HepG2 (cell line): ENCODE measurements around the gene CLPTM1. TPM values are rescaled to one million over a fixed set of nuclear protein-coding genes. Genes with fewer than 3 reads are reported as not detected.

Source experiments
- ATAC-seq: fragments of 200-7000 bp; cut with Tn5 transposase; 3 replicates; pipeline ENCODE4 v1.9.1; 2020; ENCODE audit warnings: mild to moderate bottlenecking, moderate library complexity
- BruUV-seq: library from RNA; stranded (reverse); fragments of 400-500 nt; replicated peaks from 2 replicates; lab custom pipeline; 2021; lab: Mats Ljungman, UMichigan
- CTCF ChIA-PET: fragments of 300-600 bp; formaldehyde crosslinking; extraction: SDS; loops from one replicate; lab custom pipeline; 2021; ENCODE audit warnings: low total read pairs, inconsistent platforms, low intra/inter-chr PET ratio; lab: Yijun Ruan, JAX
- POLR2A ChIA-PET: fragments of 350-600 bp; sonication (Branson Sonifier 250); formaldehyde crosslinking; loops from one replicate; lab custom pipeline; 2020; ENCODE audit warnings: antibody characterized with exemption, inconsistent platforms; lab: Yijun Ruan, JAX
- DNase-seq: peaks from one replicate; pipeline ENCODE4 v3.0.0-alpha.2; 2015; ENCODE audit warnings: low spot score
- FAIRE-seq: peaks from 3 replicates; lab custom pipeline; 2011; peaks lifted over from hg19 to GRCh38; lab: Jason Lieb, UNC
- H2AFZ ChIP-seq: one replicate; pipeline ENCODE4 v1.6.1; 2011; ENCODE audit warnings: low read length, inconsistent platforms
- H3K27ac ChIP-seq: fragments of 300-600 bp; 3 replicates; pipeline ENCODE4 v1.8.0; 2011; ENCODE audit warnings: mixed run types, mild to moderate bottlenecking, mixed read lengths, low read length, inconsistent platforms; ENCODE audit not compliant: insufficient read depth; ENCODE audit errors: extremely low read length
- H3K27me3 ChIP-seq, 2 experiments: fragments of 200-600 bp in 1 of 2; 2 replicates in 1 of 2; 3 replicates in 1 of 2; pipeline versions ENCODE4 v1.6.0 to v1.8.0; 2011; ENCODE audit warnings: low read length in 2 of 2, mild to moderate bottlenecking in 2 of 2, moderate library complexity in 2 of 2, inconsistent platforms in 1 of 2; ENCODE audit not compliant: insufficient read depth in 2 of 2, control insufficient read depth in 1 of 2
- H3K36me3 ChIP-seq, 2 experiments: fragments of 200-600 bp in 1 of 2; replicated peaks in 1 of 2; 2 replicates in 1 of 2; 3 replicates in 1 of 2; pipeline versions ENCODE4 v1.5.1 to v1.8.0; 2011; ENCODE audit warnings: low read length in 2 of 2, inconsistent platforms in 1 of 2; ENCODE audit not compliant: insufficient read depth in 2 of 2, control insufficient read depth in 1 of 2
- H3K4me1 ChIP-seq: 2 replicates; pipeline ENCODE4 v1.5.1; 2012; ENCODE audit warnings: low read length, inconsistent platforms; ENCODE audit not compliant: insufficient read depth
- H3K4me2 ChIP-seq: 2 replicates; pipeline ENCODE4 v1.6.0; 2011; ENCODE audit warnings: low read depth, low read length, inconsistent platforms
- H3K4me3 ChIP-seq, 3 experiments: fragments of 200-600 bp in 1 of 3; sonication (generic), shearing (Covaris generic) in 1 of 3; replicated peaks in 1 of 3; 2 replicates each; pipeline ENCODE4 v1.5.1; 2011 to 2016; ENCODE audit warnings: low read length in 3 of 3, inconsistent platforms in 2 of 3, low read depth in 2 of 3, mild to moderate bottlenecking in 2 of 3, control low read depth in 1 of 3, mixed read lengths in 1 of 3; ENCODE audit not compliant: insufficient read depth in 1 of 3
- H3K79me2 ChIP-seq: one replicate; pipeline ENCODE4 v1.6.1; 2011; ENCODE audit warnings: low read length, inconsistent platforms; ENCODE audit not compliant: insufficient read depth
- H3K9ac ChIP-seq: 2 replicates; pipeline ENCODE4 v1.6.0; 2011; ENCODE audit warnings: mild to moderate bottlenecking, low read depth, low read length, inconsistent platforms; ENCODE audit not compliant: insufficient read depth
- H3K9me3 ChIP-seq: 2 replicates; pipeline ENCODE4 v1.5.1; 2012; ENCODE audit warnings: mild to moderate bottlenecking, low read length
- H4K20me1 ChIP-seq: 2 replicates; pipeline ENCODE4 v1.6.0; 2011; ENCODE audit warnings: inconsistent platforms, mild to moderate bottlenecking, low read length, moderate library complexity; ENCODE audit not compliant: insufficient read depth
- CREM ChIP-seq, 2 experiments: sonication (generic) in 1 of 2; formaldehyde crosslinking in 1 of 2; IDR thresholded peaks; 2 replicates each; pipeline versions ENCODE4 v1.4.0 to v1.6.1; 2016 to 2020; ENCODE audit warnings: antibody characterized with exemption in 1 of 2, mild to moderate bottlenecking in 1 of 2, missing genetic modification reagents in 1 of 2
- FOSL2 ChIP-seq: sonication (generic); formaldehyde crosslinking; IDR thresholded peaks from 2 replicates; pipeline ENCODE4 v1.4.0; 2020; ENCODE audit warnings: missing genetic modification reagents
- KAT2B ChIP-seq: fragments of 150-350 bp; IDR thresholded peaks from 2 replicates; pipeline ENCODE4 v1.6.1; 2014; ENCODE audit warnings: low read depth, low read length, borderline replicate concordance
- KLF15 ChIP-seq: sonication (generic); formaldehyde crosslinking; IDR thresholded peaks from 2 replicates; pipeline ENCODE4 v1.8.1; 2023; ENCODE audit warnings: borderline replicate concordance, mild to moderate bottlenecking, inconsistent platforms, missing genetic modification reagents, mixed read lengths
- MAF1 ChIP-seq: sonication (generic); formaldehyde crosslinking; IDR thresholded peaks from 2 replicates; pipeline ENCODE4 v1.5.0; 2020; ENCODE audit warnings: missing genetic modification reagents, borderline replicate concordance
- MED1 ChIP-seq: sonication (generic); formaldehyde crosslinking; IDR thresholded peaks from 2 replicates; pipeline ENCODE4 v1.4.0; 2020; ENCODE audit warnings: missing genetic modification reagents
- MTA1 ChIP-seq: sonication (generic); formaldehyde crosslinking; IDR thresholded peaks from 2 replicates; pipeline ENCODE4 v1.4.0; 2020; ENCODE audit warnings: missing genetic modification reagents, mild to moderate bottlenecking, borderline replicate concordance
- POLR2AphosphoS2 ChIP-seq: IDR thresholded peaks from 2 replicates; pipeline ENCODE4 v1.6.1; 2011; ENCODE audit warnings: low read depth, low read length, improper control_type of control experiment
- ZNF44 ChIP-seq: sonication (generic); formaldehyde crosslinking; IDR thresholded peaks from 2 replicates; pipeline ENCODE4 v1.5.1; 2020; ENCODE audit warnings: mild to moderate bottlenecking, missing genetic modification reagents
- ZNF737 ChIP-seq: sonication (generic); formaldehyde crosslinking; IDR thresholded peaks from 2 replicates; pipeline ENCODE4 v1.5.0; 2020; ENCODE audit warnings: missing genetic modification reagents, mild to moderate bottlenecking, borderline replicate concordance
- ZNF747 ChIP-seq: sonication (generic); formaldehyde crosslinking; IDR thresholded peaks from 2 replicates; pipeline ENCODE4 v1.8.1; 2023; ENCODE audit warnings: missing genetic modification reagents, mild to moderate bottlenecking, borderline replicate concordance
- ZNF788 ChIP-seq: sonication (generic); formaldehyde crosslinking; IDR thresholded peaks from 2 replicates; pipeline ENCODE4 v1.5.0; 2020; ENCODE audit warnings: mild to moderate bottlenecking, missing genetic modification reagents, borderline replicate concordance
- WGBS: methylation state at CpG from one replicate; pipeline ENCODE4 v1.1.6; 2017; ENCODE audit warnings: low lambda C conversion rate; 5-methylcytosine and 5-hydroxymethylcytosine counted together
- in situ Hi-C: cut with HindIII; loops from 2 replicates; pipeline ENCODE4 v1.10.0; 2017; ENCODE audit warnings: low pct_unique_long_range_greater_than_20kb; ENCODE audit not compliant: extremely low pct_ligation_motif_present
- intact Hi-C: fragments of 100-400 bp; cut with micrococcal nuclease; formaldehyde crosslinking; loops from one replicate; pipeline ENCODE4 v1.10.0; 2022; ENCODE audit not compliant: unreplicated experiment
- polyA plus RNA-seq, 8 experiments: library from polyadenylated mRNA; depleted of rRNA in 3 of 8; stranded (reverse) in 7 of 8; unstranded in 1 of 8; fragments of >200 nt; fragmentation: Illumina TruSeq in 4 of 8; extraction: Trizol in 4 of 8; gene quantifications; 2 replicates each; pipeline versions ENCODE4 v1.2.1 to v1.2.3, GENCODE V29; 2011 to 2016; ENCODE audit warnings: low read depth in 4 of 8, missing spikeins in 1 of 8, mixed read lengths in 1 of 8; ENCODE audit not compliant: insufficient read depth in 1 of 8
- total RNA-seq, 5 experiments: library from RNA; depleted of rRNA; stranded (reverse); fragments of >200 nt; fragmentation: Illumina TruSeq; extraction: Trizol; gene quantifications; 2 replicates each; pipeline ENCODE4 v1.2.3, GENCODE V29; 2016; ENCODE audit warnings: low read depth in 1 of 5
- TF ChIP-seq, protein P1 (sequence below): IDR thresholded peaks from 2 replicates; pipeline ENCODE4 v1.6.1; 2012; ENCODE audit warnings: low read length, improper control_type of control experiment
- TF ChIP-seq, protein P2 (sequence below): sonication (generic); formaldehyde crosslinking; IDR thresholded peaks from 2 replicates; pipeline ENCODE4 v1.4.0; 2020; ENCODE audit warnings: missing genetic modification reagents
- TF ChIP-seq, protein P3 (sequence below): sonication (generic); formaldehyde crosslinking; IDR thresholded peaks from 2 replicates; pipeline ENCODE4 v1.8.1; 2023; ENCODE audit warnings: mild to moderate bottlenecking, missing genetic modification reagents, borderline replicate concordance
- TF ChIP-seq, protein P4 (sequence below): sonication (generic); formaldehyde crosslinking; IDR thresholded peaks from 2 replicates; pipeline ENCODE4 v1.9.0; 2021; ENCODE audit warnings: missing genetic modification reagents, mild to moderate bottlenecking, borderline replicate concordance

The CLPTM1 gene
- total and polyA plus RNA-seq, 2 of the 13 experiments (the other 11 are each of a cell fraction or from before 2014, with no cell fraction given): 34.9 to 42.8 TPM

GRCh38 chr19:44969437-44969836 is 14.3 kb downstream of the CLPTM1 start:
- intact Hi-C loops (no loop called here), in situ Hi-C loops (no loop called here)
- ChIA-PET CTCF (no interaction called here), POLR2A (no interaction called here)
- DNase-seq (no peak), ATAC-seq (no peak), FAIRE-seq (no peak)
- Histone ChIP-seq H3K9me3 (no peaks in the 10 kb centered on the region), H3K4me3 (no peak overlapping the region), H3K36me3 (peaks cover 17 to 42% of the 10 kb centered on the region in 2 experiments; a peak in 4 of 5 replicates), H3K9ac (no peak overlapping the region), H3K4me1 (peaks cover 7% of the 10 kb centered on the region), H3K79me2 (no peaks in the 10 kb centered on the region), H4K20me1 (no peaks in the 10 kb centered on the region), H3K27me3 (no peaks in the 10 kb centered on the region), H3K4me2 (no peak overlapping the region), H2AFZ (no peak overlapping the region), H3K27ac (no peak overlapping the region)
- 93% methylated on average over 5 of the region's 5 CpGs for WGBS
- BruUV-seq: no TSS peak
- no peak for TF ChIP-seq MAF1 (CRISPR knock-in tag)
- no peak for TF ChIP-seq FOSL2 (CRISPR knock-in tag)
- TF ChIP-seq, protein P1, sequence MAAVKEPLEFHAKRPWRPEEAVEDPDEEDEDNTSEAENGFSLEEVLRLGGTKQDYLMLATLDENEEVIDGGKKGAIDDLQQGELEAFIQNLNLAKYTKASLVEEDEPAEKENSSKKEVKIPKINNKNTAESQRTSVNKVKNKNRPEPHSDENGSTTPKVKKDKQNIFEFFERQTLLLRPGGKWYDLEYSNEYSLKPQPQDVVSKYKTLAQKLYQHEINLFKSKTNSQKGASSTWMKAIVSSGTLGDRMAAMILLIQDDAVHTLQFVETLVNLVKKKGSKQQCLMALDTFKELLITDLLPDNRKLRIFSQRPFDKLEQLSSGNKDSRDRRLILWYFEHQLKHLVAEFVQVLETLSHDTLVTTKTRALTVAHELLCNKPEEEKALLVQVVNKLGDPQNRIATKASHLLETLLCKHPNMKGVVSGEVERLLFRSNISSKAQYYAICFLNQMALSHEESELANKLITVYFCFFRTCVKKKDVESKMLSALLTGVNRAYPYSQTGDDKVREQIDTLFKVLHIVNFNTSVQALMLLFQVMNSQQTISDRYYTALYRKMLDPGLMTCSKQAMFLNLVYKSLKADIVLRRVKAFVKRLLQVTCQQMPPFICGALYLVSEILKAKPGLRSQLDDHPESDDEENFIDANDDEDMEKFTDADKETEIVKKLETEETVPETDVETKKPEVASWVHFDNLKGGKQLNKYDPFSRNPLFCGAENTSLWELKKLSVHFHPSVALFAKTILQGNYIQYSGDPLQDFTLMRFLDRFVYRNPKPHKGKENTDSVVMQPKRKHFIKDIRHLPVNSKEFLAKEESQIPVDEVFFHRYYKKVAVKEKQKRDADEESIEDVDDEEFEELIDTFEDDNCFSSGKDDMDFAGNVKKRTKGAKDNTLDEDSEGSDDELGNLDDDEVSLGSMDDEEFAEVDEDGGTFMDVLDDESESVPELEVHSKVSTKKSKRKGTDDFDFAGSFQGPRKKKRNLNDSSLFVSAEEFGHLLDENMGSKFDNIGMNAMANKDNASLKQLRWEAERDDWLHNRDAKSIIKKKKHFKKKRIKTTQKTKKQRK: no peak
- TF ChIP-seq ZNF747 (CRISPR knock-in tag): no peak
- TF ChIP-seq ZNF44 (CRISPR knock-in tag): no peak
- TF ChIP-seq ZNF737 (CRISPR knock-in tag): no peak
- TF ChIP-seq, protein P2, sequence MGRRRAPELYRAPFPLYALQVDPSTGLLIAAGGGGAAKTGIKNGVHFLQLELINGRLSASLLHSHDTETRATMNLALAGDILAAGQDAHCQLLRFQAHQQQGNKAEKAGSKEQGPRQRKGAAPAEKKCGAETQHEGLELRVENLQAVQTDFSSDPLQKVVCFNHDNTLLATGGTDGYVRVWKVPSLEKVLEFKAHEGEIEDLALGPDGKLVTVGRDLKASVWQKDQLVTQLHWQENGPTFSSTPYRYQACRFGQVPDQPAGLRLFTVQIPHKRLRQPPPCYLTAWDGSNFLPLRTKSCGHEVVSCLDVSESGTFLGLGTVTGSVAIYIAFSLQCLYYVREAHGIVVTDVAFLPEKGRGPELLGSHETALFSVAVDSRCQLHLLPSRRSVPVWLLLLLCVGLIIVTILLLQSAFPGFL (CRISPR knock-in tag): no peak
- TF ChIP-seq ZNF788: no peak
- no peak for TF ChIP-seq MTA1
- TF ChIP-seq, protein P3, sequence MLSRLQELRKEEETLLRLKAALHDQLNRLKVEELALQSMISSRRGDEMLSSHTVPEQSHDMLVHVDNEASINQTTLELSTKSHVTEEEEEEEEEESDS: no peak
- TF ChIP-seq, protein P4, sequence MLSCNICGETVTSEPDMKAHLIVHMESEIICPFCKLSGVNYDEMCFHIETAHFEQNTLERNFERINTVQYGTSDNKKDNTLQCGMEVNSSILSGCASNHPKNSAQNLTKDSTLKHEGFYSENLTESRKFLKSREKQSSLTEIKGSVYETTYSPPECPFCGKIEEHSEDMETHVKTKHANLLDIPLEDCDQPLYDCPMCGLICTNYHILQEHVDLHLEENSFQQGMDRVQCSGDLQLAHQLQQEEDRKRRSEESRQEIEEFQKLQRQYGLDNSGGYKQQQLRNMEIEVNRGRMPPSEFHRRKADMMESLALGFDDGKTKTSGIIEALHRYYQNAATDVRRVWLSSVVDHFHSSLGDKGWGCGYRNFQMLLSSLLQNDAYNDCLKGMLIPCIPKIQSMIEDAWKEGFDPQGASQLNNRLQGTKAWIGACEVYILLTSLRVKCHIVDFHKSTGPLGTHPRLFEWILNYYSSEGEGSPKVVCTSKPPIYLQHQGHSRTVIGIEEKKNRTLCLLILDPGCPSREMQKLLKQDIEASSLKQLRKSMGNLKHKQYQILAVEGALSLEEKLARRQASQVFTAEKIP: no peak
- no peak for TF ChIP-seq CREM (IDR thresholded peaks at IDR 0.05)
- TF ChIP-seq CREM (CRISPR knock-in tag; IDR thresholded peaks at IDR 0.05): no peak
- TF ChIP-seq KAT2B: no peak
- TF ChIP-seq POLR2AphosphoS2: no peak
- no peak for TF ChIP-seq MED1
- TF ChIP-seq KLF15: no peak
